Measurements from ENCODE around the gene AGAP3.

- no peak for TF ChIP-seq CTCF (conservative IDR thresholded peaks at IDR 0.05; ENCODE audit: low read depth, low read length)
- TF ChIP-seq FOS (IDR thresholded peaks at IDR 0.05; ENCODE audit: low read depth, low read length), result no peak
- no peak for TF ChIP-seq SMC3 (IDR thresholded peaks at IDR 0.05; ENCODE audit: low read depth, low read length)
- no peak for TF ChIP-seq CEBPB (IDR thresholded peaks at IDR 0.05; ENCODE audit: low read depth, low read length)
- TF ChIP-seq USF2 (IDR thresholded peaks at IDR 0.05; ENCODE audit: low read depth, low read length), result no peak
- no peak for TF ChIP-seq BHLHE40 (IDR thresholded peaks at IDR 0.05; ENCODE audit: low read depth, low read length)
- TF ChIP-seq MAFK (IDR thresholded peaks at IDR 0.05; ENCODE audit: low read depth, low read length), result no peak
Measured at GRCh38 chr7:151133986-151134742, 47.9 kb downstream of the AGAP3 start.
